Hematopoietic multipotent progenitor cell (in vitro differentiated cells): ENCODE measurements around the gene ECE1. TPM values are rescaled to one million over a fixed set of nuclear protein-coding genes. Genes with fewer than 3 reads are reported as not detected.
"Not testable (repeated sequence)": the region's sequence is repeated elsewhere in the genome, so short reads cannot be mapped to it uniquely, and the experiment has no call there.

Experiments
- DNase-seq, 3 donors: peaks; one replicate each; pipeline ENCODE4 v3.0.0-alpha.2; 2011 to 2015; ENCODE audit warnings: low read depth in 2 of 3, low spot score in 2 of 3
- total RNA-seq: library from RNA; depleted of rRNA; stranded (reverse); fragments of >200 nt; gene quantifications from one replicate; pipeline ENCODE4 v1.2.3, GENCODE V29; 2012

The ECE1 gene
- total RNA-seq, 1 donor = 15.6 TPM

DNA sequence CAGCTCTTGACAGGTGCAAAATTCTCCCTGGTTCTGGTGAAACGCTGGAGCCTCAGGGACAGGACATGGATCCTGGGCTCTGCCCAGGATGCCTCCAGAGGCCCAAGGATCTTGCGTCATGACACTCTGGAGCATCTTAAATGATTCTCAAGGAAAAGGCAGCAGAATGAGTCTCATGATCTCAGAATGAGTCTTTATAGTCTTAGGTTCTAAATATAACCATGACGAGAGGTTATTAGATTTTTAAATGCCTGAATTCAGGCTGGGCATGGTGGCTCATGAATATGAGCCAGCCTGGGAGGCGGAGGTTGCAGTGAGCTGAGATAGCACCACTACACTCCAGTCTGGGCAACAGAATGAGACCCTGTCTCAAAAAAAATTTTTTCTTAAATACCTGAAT is 55.5 kb downstream of the ECE1 start:
- DNase-seq = no peak

DNA sequence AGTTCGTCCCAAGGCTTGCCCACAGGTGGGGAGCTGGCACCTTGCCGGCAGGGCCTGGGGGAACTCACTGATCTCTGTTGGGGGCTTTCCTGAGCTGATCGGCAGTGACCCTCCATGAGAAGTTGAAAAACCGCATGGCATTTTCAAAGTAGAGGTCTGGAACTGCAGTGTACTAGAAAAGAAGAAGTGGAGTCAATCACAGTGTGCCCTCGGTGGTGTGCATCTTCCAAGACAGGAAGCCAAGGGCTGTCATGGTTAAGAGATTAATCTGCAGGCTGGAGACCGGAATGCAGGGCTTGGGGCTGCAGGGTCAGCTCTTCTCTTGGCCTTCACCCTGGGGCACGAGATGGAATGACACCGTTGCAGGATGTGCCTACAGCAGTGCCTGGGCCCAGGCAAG is 56.8 kb downstream of the ECE1 start:
- peak in 1 of 3 donors; percentile 62 for DNase-seq

DNA sequence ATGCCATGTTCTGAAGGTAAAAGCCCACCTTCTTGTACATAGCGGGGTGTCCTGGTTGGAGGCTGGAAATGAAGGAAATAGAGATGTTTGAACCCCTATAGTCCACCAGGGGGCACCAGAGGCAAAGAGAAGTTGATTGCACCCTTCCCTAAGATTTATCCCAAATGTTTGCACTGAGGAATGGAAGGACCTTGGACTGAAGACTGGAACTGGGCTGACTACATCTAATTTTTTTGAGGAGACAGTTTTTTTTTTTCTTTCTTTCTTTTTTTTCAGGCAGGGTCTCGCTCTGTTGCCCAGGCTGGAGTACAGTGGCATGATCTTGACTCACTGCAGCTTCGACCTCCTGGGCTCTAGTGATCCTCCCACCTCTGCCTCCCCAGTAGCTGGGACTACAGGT is 58.2 kb downstream of the ECE1 start:
- DNase-seq = peak in 2 of 3 donors; percentile 50 to 58

DNA sequence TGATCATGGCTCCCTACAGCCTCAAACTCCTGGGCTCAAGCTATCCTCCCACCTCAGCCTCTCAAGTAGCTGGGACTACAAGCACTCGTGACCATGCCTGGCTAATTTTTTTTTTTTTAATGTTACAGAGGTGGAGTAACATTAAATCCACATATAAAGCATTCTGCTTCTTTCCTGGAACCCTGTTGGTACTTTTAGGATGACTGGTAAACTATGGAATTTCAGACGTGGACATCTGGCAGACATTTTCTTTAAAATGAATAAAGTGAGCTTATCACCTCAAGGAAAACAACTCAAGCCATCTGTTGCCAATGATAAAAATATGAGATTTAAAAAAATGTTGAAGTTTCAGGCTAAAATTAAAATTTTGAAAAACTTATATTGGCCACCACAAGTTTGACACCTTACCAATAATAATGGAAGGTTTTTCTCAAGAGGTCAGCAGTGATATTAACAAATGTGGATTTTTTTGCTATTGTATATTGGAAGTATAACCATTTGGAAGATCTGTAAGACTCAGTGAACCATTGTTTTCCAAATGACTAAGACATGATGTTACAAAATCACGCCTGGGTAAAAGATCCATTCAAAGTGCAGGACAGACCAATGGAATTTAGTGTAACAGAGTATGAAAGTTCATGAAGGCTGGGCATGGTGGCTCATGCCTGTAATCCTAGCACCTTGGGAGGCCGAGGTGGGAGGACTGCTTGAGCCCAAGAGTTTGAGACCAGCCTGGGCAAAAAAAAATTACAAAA is 60.8 kb downstream of the ECE1 start:
- no peak for DNase-seq

DNA sequence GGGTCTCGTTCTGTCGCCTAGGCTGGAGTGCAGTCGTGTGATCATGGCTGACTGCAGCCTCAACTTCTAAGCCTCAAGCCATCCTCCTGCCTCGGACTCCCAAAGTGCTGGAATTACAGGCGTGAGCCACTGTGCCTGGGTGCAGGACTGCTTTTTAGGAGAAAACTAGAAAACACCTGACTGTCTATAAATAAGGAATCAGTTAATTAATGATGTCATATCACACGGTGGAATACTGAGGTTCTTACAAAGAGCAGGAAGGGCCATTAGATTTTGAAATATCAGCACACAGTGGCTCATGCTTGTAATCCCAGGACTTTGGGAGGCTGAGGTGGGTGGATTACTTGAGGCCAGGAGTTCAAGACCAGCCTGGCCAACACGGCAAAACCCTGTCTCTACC is 62.0 kb downstream of the ECE1 start:
- not testable (repeated sequence) for DNase-seq

DNA sequence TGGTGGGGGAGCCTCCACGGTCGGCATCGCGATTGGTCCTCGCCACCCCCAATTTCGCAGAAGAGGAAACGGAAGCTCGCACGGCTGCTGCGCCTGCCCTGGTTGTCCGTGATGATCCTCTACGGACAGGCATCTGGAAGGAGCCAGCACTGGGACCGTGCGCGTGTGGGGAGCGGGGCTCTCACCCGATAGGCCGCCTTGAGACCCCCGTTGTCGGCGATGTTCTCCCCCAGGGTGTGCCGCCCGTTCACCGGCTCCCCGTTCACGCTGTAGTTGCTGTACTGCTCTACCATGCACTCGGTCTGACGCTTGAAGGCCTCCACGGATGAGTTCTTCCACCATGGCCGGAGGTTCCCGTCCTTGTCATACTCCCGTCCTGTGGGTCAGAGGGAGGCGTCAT is 65.2 kb downstream of the ECE1 start:
- DNase-seq = no peak

DNA sequence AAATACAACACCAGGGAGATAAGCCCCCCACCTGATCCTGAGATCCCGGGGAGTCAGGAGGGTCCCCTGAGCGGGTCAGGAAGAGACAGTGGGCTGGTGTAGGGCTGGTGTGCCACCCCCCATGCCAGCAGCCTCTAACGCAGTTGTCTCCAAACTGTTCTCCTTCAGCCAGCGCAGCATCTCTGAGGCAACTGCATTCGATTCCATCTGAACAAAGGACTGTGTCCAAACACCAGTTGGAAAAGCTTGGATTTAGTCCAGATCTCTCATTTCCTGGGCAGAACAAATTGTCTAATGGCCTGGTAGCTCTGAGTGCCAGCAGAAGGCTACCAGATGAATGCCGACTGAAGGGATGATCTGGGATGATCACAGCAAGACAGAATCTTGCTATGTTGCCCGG is 69.4 kb downstream of the ECE1 start:
- no peak for DNase-seq

DNA sequence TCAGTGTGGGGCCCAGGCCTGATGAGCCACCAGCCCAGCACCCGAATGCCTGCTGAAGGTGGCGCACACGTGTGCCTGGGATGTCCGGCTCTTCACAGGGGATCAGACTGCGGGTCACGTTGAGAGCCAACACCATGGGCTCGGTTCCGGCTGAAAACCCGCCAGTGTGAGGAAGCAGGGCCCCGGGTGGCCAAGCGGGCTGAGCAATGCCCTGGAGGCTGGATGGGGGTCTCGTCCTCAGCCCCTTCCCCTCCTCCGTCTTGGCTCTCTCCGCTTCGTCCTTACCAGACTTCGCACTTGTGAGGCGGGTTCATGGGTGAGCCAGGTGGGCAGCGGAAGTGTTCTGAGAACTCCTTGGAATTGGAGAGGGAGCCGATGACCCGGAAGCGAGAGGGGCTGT is 70.6 kb downstream of the ECE1 start:
- DNase-seq = no peak

DNA sequence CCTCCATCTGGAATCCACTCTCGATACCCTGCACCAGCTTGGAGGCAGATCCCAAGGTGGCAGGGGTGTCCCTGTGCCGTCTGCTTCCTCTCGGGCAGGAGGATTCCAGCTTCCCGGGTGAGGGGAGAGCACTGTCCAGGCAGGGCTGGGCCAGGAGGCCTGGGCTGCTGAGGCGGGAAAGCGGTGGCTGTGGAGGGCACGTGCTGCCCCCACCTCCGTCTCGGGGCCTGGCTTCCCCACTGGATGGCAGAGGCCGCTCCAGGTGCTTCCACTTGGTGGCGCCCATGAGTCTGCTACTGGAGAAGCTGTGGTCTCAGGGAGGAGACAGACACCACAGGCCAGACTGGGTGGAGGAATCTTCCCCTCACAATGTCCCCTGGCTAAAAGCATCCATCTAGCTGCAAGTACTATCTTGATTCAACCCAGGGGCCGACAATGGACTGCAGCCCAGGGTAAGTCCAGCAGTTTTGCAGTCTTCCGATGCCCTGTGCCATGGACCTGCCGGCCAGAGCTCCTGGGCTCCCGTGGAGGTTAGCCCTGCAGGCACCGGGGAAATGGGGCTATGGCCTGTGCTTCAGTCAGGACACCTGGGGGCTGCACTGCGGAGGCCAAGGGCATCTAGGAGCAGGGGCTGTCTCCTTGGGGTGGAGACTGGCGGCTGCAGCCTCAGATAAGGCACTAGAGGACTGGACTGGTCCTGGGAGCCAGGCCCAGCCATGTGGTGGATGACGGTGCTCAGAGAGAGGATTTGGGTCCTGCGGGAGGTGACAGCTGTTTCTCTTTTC is 72.3 kb downstream of the ECE1 start:
- peak in 2 of 3 donors; percentile 26 to 37 for DNase-seq

DNA sequence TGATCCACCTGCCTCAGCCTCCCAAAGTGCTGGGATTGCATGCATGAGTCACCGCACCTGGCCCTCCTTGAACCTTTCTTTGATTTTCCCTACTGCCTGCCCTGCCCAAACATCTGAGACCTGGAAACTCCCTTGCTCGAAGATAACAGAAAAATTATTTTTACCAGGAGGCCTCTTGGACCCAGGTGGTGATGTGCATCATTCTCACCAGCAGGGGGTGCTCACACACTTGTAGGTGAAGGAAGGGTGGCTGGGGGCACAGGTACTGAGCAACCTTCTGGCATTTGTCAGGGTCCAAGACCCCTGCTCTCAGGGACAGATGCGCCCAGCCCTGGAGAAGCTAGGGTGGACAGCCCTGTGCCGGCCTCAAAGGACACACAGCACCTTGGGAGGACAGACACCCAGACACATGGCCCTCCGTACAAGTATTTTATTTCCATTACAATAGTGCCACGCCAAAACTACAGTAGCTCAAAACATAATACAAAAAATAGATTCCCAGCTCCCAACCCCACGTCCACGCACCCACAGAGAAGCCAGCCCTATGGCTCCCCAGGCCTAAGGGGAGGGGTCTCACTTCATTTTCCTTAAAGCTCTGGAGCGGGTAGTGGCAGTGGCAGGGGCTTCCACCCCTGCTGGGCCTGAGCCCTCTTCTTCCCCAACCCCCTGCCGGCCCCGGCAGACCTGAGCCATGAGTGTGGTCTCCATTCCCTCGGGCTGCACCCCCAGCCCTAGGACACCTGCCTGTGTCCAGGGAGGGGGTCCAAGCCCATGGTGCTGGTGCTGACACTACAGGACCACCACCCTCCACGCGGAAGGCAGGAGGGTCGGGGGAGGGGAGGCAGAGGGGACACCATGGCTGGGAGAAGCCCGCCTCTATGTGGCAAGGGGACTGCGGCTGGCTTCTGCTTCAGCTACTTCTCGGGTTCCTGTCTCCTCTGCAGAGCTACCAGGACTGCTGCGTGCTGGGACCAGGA is 73.1 kb downstream of the ECE1 start:
- peak; percentile 52 to 74 (median 53) for DNase-seq

DNA sequence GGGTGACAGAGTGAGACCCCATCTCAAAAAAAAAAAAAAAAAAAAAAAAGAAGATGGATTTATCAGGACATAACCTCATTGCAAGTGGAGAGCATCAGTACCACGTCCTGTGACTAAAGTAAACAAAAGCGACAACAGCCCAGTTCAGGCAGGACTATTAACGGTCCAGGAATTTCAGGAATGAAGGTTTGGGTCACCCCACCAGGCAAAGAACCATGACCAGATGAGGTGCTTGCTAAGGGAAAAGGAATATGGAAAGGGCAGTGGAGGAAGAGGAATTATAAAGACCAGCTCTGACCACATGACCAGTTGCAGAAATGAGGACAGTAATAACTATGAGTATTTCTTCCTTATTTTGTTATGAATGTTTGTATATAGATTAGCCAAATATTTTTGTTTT is 78.1 kb downstream of the ECE1 start:
- DNase-seq = no peak

DNA sequence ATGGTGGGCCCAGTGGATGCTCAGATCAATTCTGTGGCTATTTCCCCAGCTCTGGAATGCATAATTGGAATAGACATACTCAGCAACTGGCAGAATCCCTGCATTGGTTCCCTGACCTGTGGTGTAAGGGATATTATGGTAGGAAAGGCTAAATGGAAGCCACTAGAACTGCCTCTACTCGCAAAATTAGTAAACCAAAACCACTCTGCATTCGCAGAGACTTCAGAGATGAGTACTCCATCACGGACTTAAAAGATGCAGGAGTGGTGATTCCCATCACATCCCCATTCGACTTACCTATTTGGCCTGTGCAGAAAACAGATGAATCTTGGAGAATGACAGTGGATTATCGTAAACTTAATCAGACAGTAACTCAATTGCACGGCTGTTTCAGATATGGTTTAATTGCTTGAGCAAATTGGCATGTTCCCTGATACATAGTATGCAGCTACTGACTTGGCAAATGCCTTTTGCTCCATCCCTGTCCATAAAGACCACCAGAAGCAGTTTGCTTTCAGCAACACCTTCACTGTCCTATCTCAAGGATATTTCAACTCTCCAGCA is 82.0 kb downstream of the ECE1 start:
- DNase-seq = not testable (repeated sequence)

DNA sequence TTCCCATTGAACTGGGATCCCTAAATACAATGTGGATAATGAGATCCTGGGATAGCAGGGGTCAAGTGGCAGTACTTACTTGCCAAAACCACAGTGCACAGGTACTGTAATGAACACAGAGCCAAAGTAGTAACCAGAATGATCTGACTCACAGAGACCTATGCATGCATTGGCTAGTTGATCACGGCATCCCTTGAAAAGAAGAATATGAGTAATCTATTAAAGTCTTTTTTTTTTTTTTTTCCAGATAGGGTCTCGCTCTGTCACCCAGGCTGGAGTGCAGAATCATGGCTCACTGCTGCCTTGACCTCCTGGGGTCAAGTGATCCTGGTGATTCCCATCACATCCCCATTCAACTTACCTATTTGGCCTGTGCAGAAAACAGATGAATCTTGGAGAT is 84.1 kb downstream of the ECE1 start:
- no peak for DNase-seq

DNA sequence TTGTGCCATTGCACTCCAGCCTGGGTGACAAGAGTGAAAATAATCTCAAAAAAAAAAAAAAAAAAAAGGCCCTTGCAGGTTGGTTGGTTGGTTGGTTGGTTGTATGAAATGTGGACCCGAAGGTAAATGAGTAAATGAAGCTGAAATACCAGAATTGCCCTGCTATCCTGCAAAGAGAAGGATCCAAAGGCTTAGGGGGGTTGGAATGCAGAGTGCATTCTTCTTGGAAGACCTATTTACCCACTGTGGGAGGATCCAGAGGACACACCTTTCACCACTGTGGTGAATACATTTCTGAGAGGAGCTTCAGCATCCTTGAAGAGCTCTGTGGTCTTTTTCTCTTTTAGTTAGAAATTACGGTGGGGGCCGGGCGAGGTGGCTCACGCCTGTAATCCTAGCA is 84.8 kb downstream of the ECE1 start:
- DNase-seq = no peak

DNA sequence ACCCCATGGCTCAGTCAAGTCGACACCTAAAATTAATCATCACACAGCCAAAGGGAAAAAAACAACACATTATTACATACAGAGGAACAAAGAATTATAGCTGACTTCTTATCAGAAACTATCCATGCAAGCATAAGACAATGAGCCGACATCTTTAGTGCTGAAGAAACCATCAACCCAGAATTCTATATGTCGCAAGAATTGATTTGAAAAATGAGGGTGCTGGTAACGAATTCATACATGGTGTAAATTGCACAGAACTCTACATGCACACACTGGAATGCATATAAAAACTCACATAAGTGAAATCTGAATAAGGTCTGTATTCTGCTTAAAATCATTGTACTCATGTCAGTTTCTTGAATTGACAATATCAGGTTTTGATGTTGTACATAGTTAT is 88.6 kb downstream of the ECE1 start:
- no peak for DNase-seq

DNA sequence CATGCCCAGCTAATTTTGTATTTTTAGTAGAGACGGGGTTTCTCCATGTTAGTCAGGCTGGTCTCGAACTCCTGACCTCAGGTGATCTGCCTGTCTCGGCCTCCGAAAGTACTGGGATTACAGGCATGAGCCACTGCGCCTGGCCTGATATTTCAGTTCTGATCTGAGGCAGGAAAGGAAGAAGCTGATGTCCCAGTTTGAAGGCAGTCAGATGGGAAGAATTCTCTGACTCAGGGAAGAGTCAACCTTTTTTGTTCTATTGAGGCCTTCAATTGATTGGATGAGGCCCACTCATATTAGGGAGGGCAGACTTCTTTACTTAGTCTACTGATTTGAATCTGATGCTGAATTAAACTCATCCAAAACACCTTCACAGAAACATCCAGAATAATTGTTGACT is 89.0 kb downstream of the ECE1 start:
- not testable (repeated sequence) for DNase-seq

DNA sequence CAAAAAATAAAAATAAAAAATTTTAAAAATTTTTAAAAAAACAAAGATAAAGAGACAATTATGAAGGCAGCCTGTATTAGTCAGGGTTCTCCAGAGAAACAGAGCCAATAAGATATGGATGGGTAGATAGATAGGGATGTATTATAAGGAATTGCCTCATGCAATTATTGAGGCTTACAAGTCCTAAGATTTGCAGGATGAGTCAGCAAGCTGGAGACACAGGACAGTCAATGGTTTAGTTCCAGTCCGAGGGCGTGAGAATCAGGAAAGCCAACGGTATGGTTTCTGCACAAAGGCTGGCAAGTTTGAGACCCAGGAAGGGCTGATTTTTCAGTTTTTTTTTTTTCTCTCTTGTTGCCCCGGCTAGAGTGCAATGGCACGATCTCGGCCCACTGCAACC is 89.5 kb downstream of the ECE1 start:
- no peak for DNase-seq

DNA sequence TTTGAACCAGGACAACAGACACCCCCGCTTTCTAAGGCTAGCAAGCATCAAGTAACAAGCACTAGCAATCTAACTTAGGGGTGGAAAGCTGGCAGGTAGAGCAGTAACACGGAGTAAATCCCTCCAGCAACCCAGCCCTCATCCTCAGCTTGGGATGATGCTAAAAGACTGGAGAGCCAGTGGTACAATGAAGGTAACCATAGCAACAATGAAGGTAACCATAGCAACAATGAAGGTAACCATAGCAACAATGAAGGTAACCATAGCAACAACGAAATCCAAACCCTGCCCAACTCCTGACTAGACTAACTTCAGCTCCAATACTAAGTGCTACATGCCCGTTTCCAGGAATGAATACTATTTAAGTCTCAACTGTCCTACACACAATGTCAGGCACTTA is 91.3 kb downstream of the ECE1 start:
- DNase-seq = no peak

DNA sequence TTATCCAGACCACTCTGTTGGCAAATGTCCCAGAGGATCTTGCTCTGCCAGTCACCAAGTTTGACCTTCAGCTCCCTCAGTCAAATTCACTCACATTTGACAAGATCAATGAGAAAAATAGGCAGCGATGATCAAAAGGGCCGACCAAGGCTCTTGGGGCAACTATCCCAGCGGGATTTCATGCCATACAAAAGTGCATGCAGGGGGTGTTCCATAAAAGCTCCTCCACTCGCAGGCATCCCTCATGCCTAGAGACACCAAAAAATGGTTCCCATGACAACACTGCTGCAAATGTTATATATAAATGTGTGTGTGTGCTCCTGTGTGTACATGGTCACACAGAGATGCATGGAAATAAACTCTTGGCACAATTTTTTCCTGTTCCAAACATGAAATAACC is 97.4 kb downstream of the ECE1 start:
- DNase-seq = no peak

DNA sequence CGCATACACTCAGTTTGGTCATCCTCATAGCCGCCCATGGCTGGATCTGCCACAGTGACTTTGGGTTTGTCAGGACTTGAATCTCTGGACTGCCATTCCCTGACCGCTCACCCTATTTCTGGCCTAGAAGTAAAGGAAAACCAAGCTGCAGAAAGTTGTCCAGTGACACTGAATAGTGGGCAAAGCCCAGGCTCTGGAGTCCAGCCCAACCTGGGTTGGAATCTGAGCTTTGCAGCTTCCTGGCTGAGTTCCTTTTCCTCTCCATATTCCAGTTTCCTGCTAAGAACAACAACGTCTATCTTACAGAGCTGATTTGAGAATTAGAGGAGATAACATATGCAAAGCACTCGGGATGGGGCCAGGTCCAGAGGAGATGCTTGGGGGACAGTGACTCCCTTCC is 98.0 kb downstream of the ECE1 start:
- DNase-seq = no peak

DNA sequence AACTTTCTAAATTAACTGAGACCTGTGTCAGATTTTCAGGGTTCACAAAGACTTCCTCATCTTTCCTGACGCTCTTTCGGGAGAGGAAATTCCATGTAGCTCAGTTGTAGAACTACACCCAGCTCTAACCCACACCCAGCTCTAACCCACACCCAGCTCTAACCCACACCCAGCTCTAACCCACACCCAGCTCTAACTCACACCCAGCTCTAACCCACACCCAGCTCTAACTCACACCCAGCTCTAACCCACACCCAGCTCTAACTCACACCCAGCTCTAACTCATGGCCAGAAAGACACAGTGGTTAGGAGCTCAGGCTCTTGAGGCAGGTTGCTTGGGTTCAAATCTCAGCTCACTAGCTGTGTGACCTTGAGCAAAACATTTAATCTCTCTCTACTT is 99.5 kb downstream of the ECE1 start:
- not testable (repeated sequence) for DNase-seq
